Measurements from ENCODE around the gene INPP5D. TPM values are rescaled to one million over a fixed set of nuclear protein-coding genes. Genes with fewer than 3 reads are reported as not detected.

INPP5D gene
- total and polyA plus RNA-seq, 2 donors (not counting 3 experiments of a cell fraction or from before 2014, with no cell fraction given) = 13.9 to 46.6 TPM

- intact Hi-C loops (cut with micrococcal nuclease) (no loop called here), dilution Hi-C loops (cut with MboI; ENCODE audit: extremely low pct_ligation_motif_present, low sequenced_read_pairs) (no loop called here)
- Histone ChIP-seq H3K9me3 (replicated peaks; ENCODE audit: control insufficient read depth, insufficient read depth, low read length) (no peaks in the 10 kb centered on the region), H3K79me2 (ENCODE audit: control insufficient read depth, insufficient read depth, low read length) (peaks cover 42% of the 10 kb centered on the region), H3K4me3 (replicated peaks in 1 of 3; ENCODE audit: insufficient read depth in 1 of 3, low read depth in 1 of 3, low read length in 3 of 3) (no peak overlapping the region), H2AFZ (ENCODE audit: low read depth, low read length) (no peak overlapping the region), H3K4me2 (ENCODE audit: insufficient read depth, low read length) (no peak overlapping the region), H3K9ac (replicated peaks; ENCODE audit: extremely low read depth, insufficient read depth, low read length) (no peak overlapping the region), H4K20me1 (replicated peaks; ENCODE audit: control insufficient read depth, extremely low read depth, insufficient read depth, low read length) (no peaks in the 10 kb centered on the region), H3K27ac (ENCODE audit: insufficient read depth, low read depth, low read length) (no peak overlapping the region), H3K27me3 (ENCODE audit: control insufficient read depth in 2 of 2, insufficient read depth in 2 of 2, low read length in 2 of 2) (no peaks in the 10 kb centered on the region), H3K36me3 (ENCODE audit: control insufficient read depth in 2 of 2, extremely low read depth in 1 of 2, insufficient read depth in 2 of 2, low read length in 2 of 2) (peaks cover 0 to 4% of the 10 kb centered on the region in 2 experiments), H3K4me1 (ENCODE audit: control insufficient read depth, extremely low read depth, insufficient read depth, low read length) (peaks cover 22% of the 10 kb centered on the region), H3K9me1 (replicated peaks; ENCODE audit: control insufficient read depth, extremely low read depth, insufficient read depth, low read length) (no peaks in the 10 kb centered on the region)
- BruUV-seq (replicated peaks) = no TSS peak
- ChIA-PET CTCF (interaction anchor here (1.1 to 1.9 kb wide), 3 partner anchors 10 to 18 kb away, joined by 4 to 6 read pairs (median 5); no protein-coding TSS in a partner anchor), POLR2A (no interaction called here)
- TF ChIP-seq MAX (IDR thresholded peaks at IDR 0.05; ENCODE audit: insufficient read depth, insufficient read length) = no peak
- no peak for TF ChIP-seq POLR2A (IDR thresholded peaks at IDR 0.05; ENCODE audit: low read depth, low read length)
- no peak for TF ChIP-seq GATA2 (IDR thresholded peaks at IDR 0.05; ENCODE audit: insufficient read depth, insufficient read length, low read depth, low read length)
- TF ChIP-seq POLR2AphosphoS5 (IDR thresholded peaks at IDR 0.05; ENCODE audit: insufficient read depth, low read depth, low read length) = no peak
- DNase-seq (ENCODE audit: low read depth, low spot score) (no peak), FAIRE-seq (no peak)
These were observed 5.9 kb downstream of the INPP5D start for GRCh38 chr2:233065954-233066470.

- Histone ChIP-seq H3K27ac (ENCODE audit: insufficient read depth, low read depth, low read length) (no peak overlapping the region), H2AFZ (ENCODE audit: low read depth, low read length) (no peak overlapping the region), H3K9me3 (replicated peaks; ENCODE audit: control insufficient read depth, insufficient read depth, low read length) (no peaks in the 10 kb centered on the region), H3K79me2 (ENCODE audit: control insufficient read depth, insufficient read depth, low read length) (peaks cover 24% of the 10 kb centered on the region), H4K20me1 (replicated peaks; ENCODE audit: control insufficient read depth, extremely low read depth, insufficient read depth, low read length) (no peaks in the 10 kb centered on the region), H3K27me3 (ENCODE audit: control insufficient read depth in 2 of 2, insufficient read depth in 2 of 2, low read length in 2 of 2) (no peaks in the 10 kb centered on the region), H3K36me3 (ENCODE audit: control insufficient read depth in 2 of 2, extremely low read depth in 1 of 2, insufficient read depth in 2 of 2, low read length in 2 of 2) (peaks cover 0 to 8% of the 10 kb centered on the region in 2 experiments), H3K4me1 (ENCODE audit: control insufficient read depth, extremely low read depth, insufficient read depth, low read length) (peaks cover 3% of the 10 kb centered on the region), H3K4me2 (ENCODE audit: insufficient read depth, low read length) (no peak overlapping the region), H3K4me3 (replicated peaks in 1 of 3; ENCODE audit: insufficient read depth in 1 of 3, low read depth in 1 of 3, low read length in 3 of 3) (no peak overlapping the region), H3K9ac (replicated peaks; ENCODE audit: extremely low read depth, insufficient read depth, low read length) (no peak overlapping the region), H3K9me1 (replicated peaks; ENCODE audit: control insufficient read depth, extremely low read depth, insufficient read depth, low read length) (no peaks in the 10 kb centered on the region)
- no peak for FAIRE-seq
- dilution Hi-C loops (cut with MboI; ENCODE audit: extremely low pct_ligation_motif_present, low sequenced_read_pairs) (no loop called here), intact Hi-C loops (cut with micrococcal nuclease) (no loop called here)
- POLR2A ChIA-PET = no interaction called here
- CTCF ChIA-PET = no interaction called here
- TF ChIP-seq EZH2 (IDR thresholded peaks at IDR 0.05; ENCODE audit: borderline replicate concordance, low read depth, low read length, severe bottlenecking) = no peak
- TF ChIP-seq POLR2AphosphoS5 (IDR thresholded peaks at IDR 0.05; ENCODE audit: insufficient read depth, low read depth, low read length) = no peak
- no peak for TF ChIP-seq GATA2 (IDR thresholded peaks at IDR 0.05; ENCODE audit: insufficient read depth, insufficient read length, low read depth, low read length)
- no peak for TF ChIP-seq JUN (IDR thresholded peaks at IDR 0.05; ENCODE audit: borderline replicate concordance, insufficient read depth, insufficient read length, low read depth)
- no TSS peak for BruUV-seq (replicated peaks)
- DNase-seq (ENCODE audit: low read depth, low spot score) = no peak
These were observed 8.7 kb downstream of the INPP5D start for GRCh38 chr2:233068762-233069418.

All from endothelial cell of umbilical vein (primary cell).